Measurements from ENCODE around the gene CCR4. TPM values are rescaled to one million over a fixed set of nuclear protein-coding genes. Genes with fewer than 3 reads are reported as not detected.
"Not testable (repeated sequence)": the region's sequence is repeated elsewhere in the genome, so short reads cannot be mapped to it uniquely, and the experiment has no call there.

CCR4 gene
- polyA plus RNA-seq, 1 donor (not counting 4 experiments of a cell fraction or from before 2014, with no cell fraction given) = not detected

DNA sequence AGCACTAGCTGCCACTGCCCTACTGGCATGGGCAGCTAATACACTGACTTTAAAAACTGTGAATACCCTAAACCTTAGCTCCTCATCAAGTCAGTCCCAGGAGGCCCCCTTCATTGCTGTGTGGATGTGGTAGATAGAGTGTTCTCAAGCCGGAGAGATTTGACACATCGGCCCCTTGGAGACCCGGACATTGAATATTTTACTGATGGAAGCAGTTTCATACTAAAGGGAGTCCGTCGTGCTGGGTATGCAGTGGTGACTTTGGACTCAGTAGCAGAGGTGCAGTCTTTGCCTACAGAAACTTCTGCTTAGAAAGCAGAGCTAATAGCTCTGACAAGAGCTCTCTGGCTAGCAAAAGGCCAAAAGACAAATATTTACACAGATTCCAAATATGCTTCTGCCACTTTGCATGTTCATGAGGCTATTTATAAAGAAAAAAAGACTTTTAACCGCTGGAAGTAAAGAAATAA is 17.5 kb downstream of the CCR4 start:
- H3K4me2 ChIP-seq (ENCODE audit: control insufficient read depth, extremely low read depth, insufficient read depth, low read depth, low read length) = no peak overlapping the region
- H3K4me1 ChIP-seq (ENCODE audit: control insufficient read depth, extremely low read depth, insufficient read depth, low read length) = peaks cover 6% of the 10 kb centered on the region
- H3K27ac ChIP-seq (ENCODE audit: control insufficient read depth, insufficient read depth, low read length) = no peak overlapping the region
- no peak overlapping the region for H3K9ac ChIP-seq (ENCODE audit: control insufficient read depth, extremely low read depth, insufficient read depth, low read length)
- H3K79me2 ChIP-seq (ENCODE audit: control insufficient read depth, insufficient read depth, low read length) = no peaks in the 10 kb centered on the region
- TF ChIP-seq, protein P1, sequence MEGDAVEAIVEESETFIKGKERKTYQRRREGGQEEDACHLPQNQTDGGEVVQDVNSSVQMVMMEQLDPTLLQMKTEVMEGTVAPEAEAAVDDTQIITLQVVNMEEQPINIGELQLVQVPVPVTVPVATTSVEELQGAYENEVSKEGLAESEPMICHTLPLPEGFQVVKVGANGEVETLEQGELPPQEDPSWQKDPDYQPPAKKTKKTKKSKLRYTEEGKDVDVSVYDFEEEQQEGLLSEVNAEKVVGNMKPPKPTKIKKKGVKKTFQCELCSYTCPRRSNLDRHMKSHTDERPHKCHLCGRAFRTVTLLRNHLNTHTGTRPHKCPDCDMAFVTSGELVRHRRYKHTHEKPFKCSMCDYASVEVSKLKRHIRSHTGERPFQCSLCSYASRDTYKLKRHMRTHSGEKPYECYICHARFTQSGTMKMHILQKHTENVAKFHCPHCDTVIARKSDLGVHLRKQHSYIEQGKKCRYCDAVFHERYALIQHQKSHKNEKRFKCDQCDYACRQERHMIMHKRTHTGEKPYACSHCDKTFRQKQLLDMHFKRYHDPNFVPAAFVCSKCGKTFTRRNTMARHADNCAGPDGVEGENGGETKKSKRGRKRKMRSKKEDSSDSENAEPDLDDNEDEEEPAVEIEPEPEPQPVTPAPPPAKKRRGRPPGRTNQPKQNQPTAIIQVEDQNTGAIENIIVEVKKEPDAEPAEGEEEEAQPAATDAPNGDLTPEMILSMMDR (optimal IDR thresholded peaks at IDR 0.05 in 1 of 3, IDR thresholded peaks at IDR 0.05 in 1 of 3, conservative IDR thresholded peaks at IDR 0.05 in 1 of 3; ENCODE audit: extremely low read depth in 1 of 3, insufficient read depth in 2 of 3, low read length in 3 of 3) = no peak
- no peak for TF ChIP-seq EZH2 (IDR thresholded peaks at IDR 0.05; ENCODE audit: low read length)
- no peaks in the 10 kb centered on the region for H3K9me1 ChIP-seq (ENCODE audit: control insufficient read depth, extremely low read depth, insufficient read depth, low read length)
- no peak overlapping the region for H3K4me3 ChIP-seq (ENCODE audit: control insufficient read depth in 2 of 3, extremely low read depth in 1 of 3, insufficient read depth in 2 of 3, low read depth in 1 of 3, low read length in 3 of 3)
- DNase-seq (ENCODE audit: low read depth, low spot score) (no peak), FAIRE-seq (no peak)
- dilution Hi-C loops (cut with MboI; ENCODE audit: extremely low pct_ligation_motif_present, low sequenced_read_pairs) = no loop called here
- H2AFZ ChIP-seq (ENCODE audit: control insufficient read depth, low read length) = no peak overlapping the region
- no peaks in the 10 kb centered on the region for H3K36me3 ChIP-seq (ENCODE audit: control insufficient read depth in 2 of 2, extremely low read depth in 1 of 2, insufficient read depth in 2 of 2, low read length in 2 of 2)
- H4K20me1 ChIP-seq (ENCODE audit: control insufficient read depth, extremely low read depth, insufficient read depth, low read length) = no peaks in the 10 kb centered on the region
- peaks cover 4% of the 10 kb centered on the region for H3K9me3 ChIP-seq (ENCODE audit: control insufficient read depth, low read depth, low read length)
- no peaks in the 10 kb centered on the region for H3K27me3 ChIP-seq (ENCODE audit: control insufficient read depth, extremely low read depth, insufficient read depth, low read length)

DNA sequence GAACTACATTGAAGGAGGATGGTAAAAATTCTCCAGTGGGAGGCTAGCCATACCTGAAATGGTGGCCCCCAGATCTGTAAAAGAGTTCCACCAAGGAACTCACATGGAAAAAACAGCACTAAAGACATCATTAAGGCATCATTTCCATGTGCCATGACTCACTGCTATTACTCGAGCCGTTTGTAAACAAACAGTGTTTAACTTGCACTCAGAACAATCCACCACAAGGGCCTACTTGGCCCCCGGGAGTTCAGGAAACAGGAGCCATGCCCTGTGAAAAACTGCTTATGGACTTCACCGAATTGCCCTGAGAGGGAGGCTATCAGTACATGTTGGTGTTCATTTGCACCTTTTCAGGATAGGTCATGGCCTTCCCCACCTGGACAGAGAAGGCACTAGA is 18.2 kb downstream of the CCR4 start:
- dilution Hi-C loops (cut with MboI; ENCODE audit: extremely low pct_ligation_motif_present, low sequenced_read_pairs) = no loop called here
- no peak for DNase-seq (ENCODE audit: low read depth, low spot score)

DNA sequence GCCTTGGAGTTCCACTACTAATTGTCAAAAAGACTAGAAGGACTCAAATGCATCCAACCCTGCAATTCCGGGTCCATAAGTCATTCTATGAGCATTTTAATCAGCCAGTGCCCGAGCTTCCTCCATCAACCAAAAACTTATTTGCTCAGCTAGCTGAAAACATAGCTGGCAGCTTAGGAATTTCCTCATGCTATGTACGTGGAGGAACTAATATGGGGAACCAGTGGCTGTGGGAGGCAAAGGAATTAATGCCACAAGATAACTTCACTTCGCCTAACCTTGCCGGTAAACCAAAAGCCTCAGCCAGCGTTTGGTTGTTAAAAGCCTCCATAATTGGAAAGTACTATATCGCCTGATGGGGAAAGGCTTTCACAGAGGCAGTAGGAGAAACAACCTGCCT is 19.8 kb downstream of the CCR4 start:
- H3K27me3 ChIP-seq (ENCODE audit: control insufficient read depth, extremely low read depth, insufficient read depth, low read length); H2AFZ ChIP-seq (ENCODE audit: control insufficient read depth, low read length); H3K9me3 ChIP-seq (ENCODE audit: control insufficient read depth, low read depth, low read length); dilution Hi-C loops (cut with MboI; ENCODE audit: extremely low pct_ligation_motif_present, low sequenced_read_pairs); H3K4me2 ChIP-seq (ENCODE audit: control insufficient read depth, extremely low read depth, insufficient read depth, low read depth, low read length); H3K9me1 ChIP-seq (ENCODE audit: control insufficient read depth, extremely low read depth, insufficient read depth, low read length); DNase-seq (ENCODE audit: low read depth, low spot score); H3K36me3 ChIP-seq (ENCODE audit: control insufficient read depth in 2 of 2, extremely low read depth in 1 of 2, insufficient read depth in 2 of 2, low read length in 2 of 2); H3K4me3 ChIP-seq (ENCODE audit: control insufficient read depth in 2 of 3, extremely low read depth in 1 of 3, insufficient read depth in 2 of 3, low read depth in 1 of 3, low read length in 3 of 3); FAIRE-seq; H3K9ac ChIP-seq (ENCODE audit: control insufficient read depth, extremely low read depth, insufficient read depth, low read length); H3K27ac ChIP-seq (ENCODE audit: control insufficient read depth, insufficient read depth, low read length); H3K79me2 ChIP-seq (ENCODE audit: control insufficient read depth, insufficient read depth, low read length); H3K4me1 ChIP-seq (ENCODE audit: control insufficient read depth, extremely low read depth, insufficient read depth, low read length); H4K20me1 ChIP-seq (ENCODE audit: control insufficient read depth, extremely low read depth, insufficient read depth, low read length): not testable (repeated sequence)

More for the DNA sequence above, 18.2 kb downstream of the CCR4 start:
- Histone ChIP-seq H3K9me3 (ENCODE audit: control insufficient read depth, low read depth, low read length) (peaks cover 4% of the 10 kb centered on the region), H4K20me1 (ENCODE audit: control insufficient read depth, extremely low read depth, insufficient read depth, low read length) (no peaks in the 10 kb centered on the region), H3K4me3 (ENCODE audit: control insufficient read depth in 2 of 3, extremely low read depth in 1 of 3, insufficient read depth in 2 of 3, low read depth in 1 of 3, low read length in 3 of 3) (no peak overlapping the region), H3K36me3 (ENCODE audit: control insufficient read depth in 2 of 2, extremely low read depth in 1 of 2, insufficient read depth in 2 of 2, low read length in 2 of 2) (no peaks in the 10 kb centered on the region), H3K27ac (ENCODE audit: control insufficient read depth, insufficient read depth, low read length) (no peak overlapping the region), H3K9ac (ENCODE audit: control insufficient read depth, extremely low read depth, insufficient read depth, low read length) (no peak overlapping the region), H3K4me1 (ENCODE audit: control insufficient read depth, extremely low read depth, insufficient read depth, low read length) (no peaks in the 10 kb centered on the region), H3K4me2 (ENCODE audit: control insufficient read depth, extremely low read depth, insufficient read depth, low read depth, low read length) (no peak overlapping the region), H2AFZ (ENCODE audit: control insufficient read depth, low read length) (no peak overlapping the region), H3K9me1 (ENCODE audit: control insufficient read depth, extremely low read depth, insufficient read depth, low read length) (no peaks in the 10 kb centered on the region), H3K27me3 (ENCODE audit: control insufficient read depth, extremely low read depth, insufficient read depth, low read length) (no peaks in the 10 kb centered on the region), H3K79me2 (ENCODE audit: control insufficient read depth, insufficient read depth, low read length) (no peaks in the 10 kb centered on the region)
- TF ChIP-seq, protein P1 (optimal IDR thresholded peaks at IDR 0.05 in 1 of 3, IDR thresholded peaks at IDR 0.05 in 1 of 3, conservative IDR thresholded peaks at IDR 0.05 in 1 of 3; ENCODE audit: extremely low read depth in 1 of 3, insufficient read depth in 2 of 3, low read length in 3 of 3) = no peak
- no peak for TF ChIP-seq EZH2 (IDR thresholded peaks at IDR 0.05; ENCODE audit: low read length)
- FAIRE-seq = no peak

Measured in keratinocyte (primary cell).